ENCODE measurements around the gene ETV4. TPM values are rescaled to one million over a fixed set of nuclear protein-coding genes. Genes with fewer than 3 reads are reported as not detected.

ETV4 gene
- total RNA-seq, 1 experiment from 2014 or later = 195 TPM

DNA sequence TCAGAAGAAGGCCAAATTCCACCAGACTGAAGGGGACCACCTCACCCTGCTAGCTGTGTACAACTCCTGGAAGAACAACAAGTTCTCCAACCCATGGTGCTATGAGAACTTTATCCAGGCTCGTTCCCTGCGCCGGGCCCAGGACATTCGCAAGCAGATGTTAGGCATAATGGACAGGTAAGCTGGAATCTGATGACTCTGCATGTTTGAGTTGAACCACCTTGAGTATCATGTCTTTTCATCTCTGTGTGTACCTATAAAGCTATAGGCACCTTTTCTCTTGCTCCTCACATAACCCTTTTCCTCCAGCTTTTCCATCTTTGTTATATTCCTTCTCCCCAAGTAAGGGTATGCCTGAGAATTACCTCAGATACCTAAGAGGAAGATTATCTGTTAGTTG lies 24.8 kb downstream of the ETV4 start:
- H3K4me1 Mint-ChIP-seq = peaks cover 18% of the 10 kb centered on the region
- H3K27ac Mint-ChIP-seq = no peak overlapping the region; the same call in 1 of the 2 replicates
- ATAC-seq (no peak), DNase-seq (ENCODE audit: low spot score) (no peak)
- ChIA-PET CTCF (interaction anchor here (0.9 to 1.8 kb wide), 2 partner anchors 22 to 41 kb away, joined by 3 to 4 read pairs; no protein-coding TSS in a partner anchor), POLR2A (no interaction called here)
- peaks cover 59% of the 10 kb centered on the region for H3K36me3 Mint-ChIP-seq
- TF ChIP-seq ZNF396 (CRISPR knock-in tag; IDR thresholded peaks at IDR 0.05; ENCODE audit: borderline replicate concordance) (no peak), FOXP1 (CRISPR knock-in tag; IDR thresholded peaks at IDR 0.05; ENCODE audit: borderline replicate concordance) (no peak), KAT7 (CRISPR knock-in tag; IDR thresholded peaks at IDR 0.05; ENCODE audit: borderline replicate concordance) (no peak), NFATC4 (CRISPR knock-in tag; IDR thresholded peaks at IDR 0.05) (no peak), EMX1 (CRISPR knock-in tag; IDR thresholded peaks at IDR 0.05) (no peak), OVOL2 (CRISPR knock-in tag; IDR thresholded peaks at IDR 0.05; ENCODE audit: borderline replicate concordance) (no peak), JUN (CRISPR knock-in tag; IDR thresholded peaks at IDR 0.05) (no peak), HMGA2 (CRISPR knock-in tag; IDR thresholded peaks at IDR 0.05) (no peak)
- TF ChIP-seq, protein P1, sequence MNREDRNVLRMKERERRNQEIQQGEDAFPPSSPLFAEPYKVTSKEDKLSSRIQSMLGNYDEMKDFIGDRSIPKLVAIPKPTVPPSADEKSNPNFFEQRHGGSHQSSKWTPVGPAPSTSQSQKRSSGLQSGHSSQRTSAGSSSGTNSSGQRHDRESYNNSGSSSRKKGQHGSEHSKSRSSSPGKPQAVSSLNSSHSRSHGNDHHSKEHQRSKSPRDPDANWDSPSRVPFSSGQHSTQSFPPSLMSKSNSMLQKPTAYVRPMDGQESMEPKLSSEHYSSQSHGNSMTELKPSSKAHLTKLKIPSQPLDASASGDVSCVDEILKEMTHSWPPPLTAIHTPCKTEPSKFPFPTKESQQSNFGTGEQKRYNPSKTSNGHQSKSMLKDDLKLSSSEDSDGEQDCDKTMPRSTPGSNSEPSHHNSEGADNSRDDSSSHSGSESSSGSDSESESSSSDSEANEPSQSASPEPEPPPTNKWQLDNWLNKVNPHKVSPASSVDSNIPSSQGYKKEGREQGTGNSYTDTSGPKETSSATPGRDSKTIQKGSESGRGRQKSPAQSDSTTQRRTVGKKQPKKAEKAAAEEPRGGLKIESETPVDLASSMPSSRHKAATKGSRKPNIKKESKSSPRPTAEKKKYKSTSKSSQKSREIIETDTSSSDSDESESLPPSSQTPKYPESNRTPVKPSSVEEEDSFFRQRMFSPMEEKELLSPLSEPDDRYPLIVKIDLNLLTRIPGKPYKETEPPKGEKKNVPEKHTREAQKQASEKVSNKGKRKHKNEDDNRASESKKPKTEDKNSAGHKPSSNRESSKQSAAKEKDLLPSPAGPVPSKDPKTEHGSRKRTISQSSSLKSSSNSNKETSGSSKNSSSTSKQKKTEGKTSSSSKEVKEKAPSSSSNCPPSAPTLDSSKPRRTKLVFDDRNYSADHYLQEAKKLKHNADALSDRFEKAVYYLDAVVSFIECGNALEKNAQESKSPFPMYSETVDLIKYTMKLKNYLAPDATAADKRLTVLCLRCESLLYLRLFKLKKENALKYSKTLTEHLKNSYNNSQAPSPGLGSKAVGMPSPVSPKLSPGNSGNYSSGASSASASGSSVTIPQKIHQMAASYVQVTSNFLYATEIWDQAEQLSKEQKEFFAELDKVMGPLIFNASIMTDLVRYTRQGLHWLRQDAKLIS (CRISPR knock-in tag; IDR thresholded peaks at IDR 0.05; ENCODE audit: borderline replicate concordance) = no peak
- TF ChIP-seq, protein P2, sequence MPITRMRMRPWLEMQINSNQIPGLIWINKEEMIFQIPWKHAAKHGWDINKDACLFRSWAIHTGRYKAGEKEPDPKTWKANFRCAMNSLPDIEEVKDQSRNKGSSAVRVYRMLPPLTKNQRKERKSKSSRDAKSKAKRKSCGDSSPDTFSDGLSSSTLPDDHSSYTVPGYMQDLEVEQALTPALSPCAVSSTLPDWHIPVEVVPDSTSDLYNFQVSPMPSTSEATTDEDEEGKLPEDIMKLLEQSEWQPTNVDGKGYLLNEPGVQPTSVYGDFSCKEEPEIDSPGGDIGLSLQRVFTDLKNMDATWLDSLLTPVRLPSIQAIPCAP (CRISPR knock-in tag; IDR thresholded peaks at IDR 0.05) = no peak
- TF ChIP-seq, protein P3, sequence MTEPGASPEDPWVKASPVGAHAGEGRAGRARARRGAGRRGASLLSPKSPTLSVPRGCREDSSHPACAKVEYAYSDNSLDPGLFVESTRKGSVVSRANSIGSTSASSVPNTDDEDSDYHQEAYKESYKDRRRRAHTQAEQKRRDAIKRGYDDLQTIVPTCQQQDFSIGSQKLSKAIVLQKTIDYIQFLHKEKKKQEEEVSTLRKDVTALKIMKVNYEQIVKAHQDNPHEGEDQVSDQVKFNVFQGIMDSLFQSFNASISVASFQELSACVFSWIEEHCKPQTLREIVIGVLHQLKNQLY (CRISPR knock-in tag; IDR thresholded peaks at IDR 0.05) = no peak
- TF ChIP-seq, protein P4, sequence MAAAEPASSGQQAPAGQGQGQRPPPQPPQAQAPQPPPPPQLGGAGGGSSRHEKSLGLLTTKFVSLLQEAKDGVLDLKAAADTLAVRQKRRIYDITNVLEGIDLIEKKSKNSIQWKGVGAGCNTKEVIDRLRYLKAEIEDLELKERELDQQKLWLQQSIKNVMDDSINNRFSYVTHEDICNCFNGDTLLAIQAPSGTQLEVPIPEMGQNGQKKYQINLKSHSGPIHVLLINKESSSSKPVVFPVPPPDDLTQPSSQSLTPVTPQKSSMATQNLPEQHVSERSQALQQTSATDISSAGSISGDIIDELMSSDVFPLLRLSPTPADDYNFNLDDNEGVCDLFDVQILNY (CRISPR knock-in tag; IDR thresholded peaks at IDR 0.05) = no peak
- TF ChIP-seq, protein P5, sequence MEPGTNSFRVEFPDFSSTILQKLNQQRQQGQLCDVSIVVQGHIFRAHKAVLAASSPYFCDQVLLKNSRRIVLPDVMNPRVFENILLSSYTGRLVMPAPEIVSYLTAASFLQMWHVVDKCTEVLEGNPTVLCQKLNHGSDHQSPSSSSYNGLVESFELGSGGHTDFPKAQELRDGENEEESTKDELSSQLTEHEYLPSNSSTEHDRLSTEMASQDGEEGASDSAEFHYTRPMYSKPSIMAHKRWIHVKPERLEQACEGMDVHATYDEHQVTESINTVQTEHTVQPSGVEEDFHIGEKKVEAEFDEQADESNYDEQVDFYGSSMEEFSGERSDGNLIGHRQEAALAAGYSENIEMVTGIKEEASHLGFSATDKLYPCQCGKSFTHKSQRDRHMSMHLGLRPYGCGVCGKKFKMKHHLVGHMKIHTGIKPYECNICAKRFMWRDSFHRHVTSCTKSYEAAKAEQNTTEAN (CRISPR knock-in tag; IDR thresholded peaks at IDR 0.05) = no peak
- TF ChIP-seq, protein P6, sequence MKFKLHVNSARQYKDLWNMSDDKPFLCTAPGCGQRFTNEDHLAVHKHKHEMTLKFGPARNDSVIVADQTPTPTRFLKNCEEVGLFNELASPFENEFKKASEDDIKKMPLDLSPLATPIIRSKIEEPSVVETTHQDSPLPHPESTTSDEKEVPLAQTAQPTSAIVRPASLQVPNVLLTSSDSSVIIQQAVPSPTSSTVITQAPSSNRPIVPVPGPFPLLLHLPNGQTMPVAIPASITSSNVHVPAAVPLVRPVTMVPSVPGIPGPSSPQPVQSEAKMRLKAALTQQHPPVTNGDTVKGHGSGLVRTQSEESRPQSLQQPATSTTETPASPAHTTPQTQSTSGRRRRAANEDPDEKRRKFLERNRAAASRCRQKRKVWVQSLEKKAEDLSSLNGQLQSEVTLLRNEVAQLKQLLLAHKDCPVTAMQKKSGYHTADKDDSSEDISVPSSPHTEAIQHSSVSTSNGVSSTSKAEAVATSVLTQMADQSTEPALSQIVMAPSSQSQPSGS (CRISPR knock-in tag; IDR thresholded peaks at IDR 0.05; ENCODE audit: borderline replicate concordance, low read depth) = no peak
- H3K27me3 Mint-ChIP-seq (ENCODE audit: low read depth) = no peaks in the 10 kb centered on the region
- H3K9me3 Mint-ChIP-seq = no peaks in the 10 kb centered on the region
- no peak overlapping the region for H3K4me3 Mint-ChIP-seq

DNA sequence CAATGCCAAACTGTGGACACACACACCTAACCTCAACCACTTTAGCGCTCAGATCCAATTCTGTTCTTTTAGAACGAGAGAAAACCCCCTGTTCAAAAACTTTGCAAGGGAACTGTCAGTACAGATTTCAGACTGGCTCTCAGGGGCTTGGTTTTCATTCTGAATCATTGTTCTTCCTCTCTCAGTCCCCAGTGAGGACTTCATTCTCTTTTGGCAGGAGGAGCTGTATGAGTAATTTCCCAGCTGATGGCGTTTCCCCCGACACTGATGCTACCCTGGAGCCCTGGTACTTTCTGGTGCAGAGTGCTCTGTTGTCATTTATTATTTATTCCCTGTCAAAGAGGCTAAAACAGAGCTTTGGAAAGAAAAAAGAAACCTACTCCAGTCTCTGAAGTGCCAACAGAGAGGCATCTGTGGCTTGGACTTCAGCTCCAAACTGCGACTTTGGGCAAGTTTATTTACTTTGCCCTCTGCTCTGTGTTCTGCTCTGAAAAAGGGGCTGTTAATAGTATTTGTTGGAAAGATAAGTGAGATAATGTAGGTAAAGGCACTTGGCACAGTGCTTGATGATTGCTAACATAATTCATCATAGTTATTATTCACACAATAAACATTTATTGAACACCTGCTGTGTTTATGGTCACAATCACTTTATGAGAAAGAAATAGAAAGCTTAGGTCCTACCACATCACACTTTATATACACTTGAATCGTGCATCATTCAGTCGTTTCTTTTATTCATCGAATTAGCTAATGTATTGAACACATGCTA lies 28.3 kb downstream of the ETV4 start:
- ChIA-PET POLR2A (no interaction called here), CTCF (interaction anchor here (0.6 to 1.0 kb wide), 2 partner anchors 34 to 496 kb away, joined by 3 read pairs; partner anchors contain the start of gene DHX8)
- Mint-ChIP-seq H3K4me1 (no peaks in the 10 kb centered on the region; the same call in 1 of the 2 replicates), H3K27ac (no peak overlapping the region), H3K4me3 (no peak overlapping the region), H3K9me3 (no peaks in the 10 kb centered on the region), H3K36me3 (peaks cover 63% of the 10 kb centered on the region), H3K27me3 (ENCODE audit: low read depth) (no peaks in the 10 kb centered on the region)
- ATAC-seq (no peak), DNase-seq (ENCODE audit: low spot score) (no peak)
- TF ChIP-seq TCF7 (CRISPR knock-in tag; IDR thresholded peaks at IDR 0.05; ENCODE audit: low read depth) (no peak), SP1 (CRISPR knock-in tag; conservative IDR thresholded peaks at IDR 0.05) (no peak), SMAD4 (CRISPR knock-in tag; IDR thresholded peaks at IDR 0.05) (no peak)
- TF ChIP-seq, protein P7, sequence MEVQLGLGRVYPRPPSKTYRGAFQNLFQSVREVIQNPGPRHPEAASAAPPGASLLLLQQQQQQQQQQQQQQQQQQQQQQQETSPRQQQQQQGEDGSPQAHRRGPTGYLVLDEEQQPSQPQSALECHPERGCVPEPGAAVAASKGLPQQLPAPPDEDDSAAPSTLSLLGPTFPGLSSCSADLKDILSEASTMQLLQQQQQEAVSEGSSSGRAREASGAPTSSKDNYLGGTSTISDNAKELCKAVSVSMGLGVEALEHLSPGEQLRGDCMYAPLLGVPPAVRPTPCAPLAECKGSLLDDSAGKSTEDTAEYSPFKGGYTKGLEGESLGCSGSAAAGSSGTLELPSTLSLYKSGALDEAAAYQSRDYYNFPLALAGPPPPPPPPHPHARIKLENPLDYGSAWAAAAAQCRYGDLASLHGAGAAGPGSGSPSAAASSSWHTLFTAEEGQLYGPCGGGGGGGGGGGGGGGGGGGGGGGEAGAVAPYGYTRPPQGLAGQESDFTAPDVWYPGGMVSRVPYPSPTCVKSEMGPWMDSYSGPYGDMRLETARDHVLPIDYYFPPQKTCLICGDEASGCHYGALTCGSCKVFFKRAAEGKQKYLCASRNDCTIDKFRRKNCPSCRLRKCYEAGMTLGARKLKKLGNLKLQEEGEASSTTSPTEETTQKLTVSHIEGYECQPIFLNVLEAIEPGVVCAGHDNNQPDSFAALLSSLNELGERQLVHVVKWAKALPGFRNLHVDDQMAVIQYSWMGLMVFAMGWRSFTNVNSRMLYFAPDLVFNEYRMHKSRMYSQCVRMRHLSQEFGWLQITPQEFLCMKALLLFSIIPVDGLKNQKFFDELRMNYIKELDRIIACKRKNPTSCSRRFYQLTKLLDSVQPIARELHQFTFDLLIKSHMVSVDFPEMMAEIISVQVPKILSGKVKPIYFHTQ (CRISPR knock-in tag; IDR thresholded peaks at IDR 0.05) = no peak
- TF ChIP-seq, protein P5 (CRISPR knock-in tag; IDR thresholded peaks at IDR 0.05) = no peak
